Neural progenitor cell (in vitro differentiated cells): ENCODE results near the gene FUZ. TPM values are rescaled to one million over a fixed set of nuclear protein-coding genes. Genes with fewer than 3 reads are reported as not detected.

Experiments used
- DNase-seq: peaks from one replicate; pipeline ENCODE4 v3.0.0-alpha.2; 2016; ENCODE audit warnings: low spot score
- H2AFZ ChIP-seq: fragments of 200-600 bp; sonication (generic); replicated peaks from 2 replicates; pipeline ENCODE4 v1.6.1; 2016; ENCODE audit warnings: antibody characterized with exemption
- H3F3A ChIP-seq: fragments of 200-600 bp; sonication (generic); 2 replicates; pipeline ENCODE4 v1.6.1; 2016; ENCODE audit warnings: antibody characterized with exemption, low read depth
- H3K27ac ChIP-seq: fragments of 200-600 bp; sonication (generic); 2 replicates; pipeline ENCODE4 v1.5.1; 2016; ENCODE audit warnings: mild to moderate bottlenecking
- H3K27me3 ChIP-seq: fragments of 200-600 bp; sonication (generic); 2 replicates; pipeline ENCODE4 v1.6.1; 2016; ENCODE audit warnings: mild to moderate bottlenecking, moderate library complexity
- H3K36me3 ChIP-seq: fragments of 200-600 bp; sonication (generic); 2 replicates; pipeline ENCODE4 v1.5.1; 2016
- H3K4me1 ChIP-seq: fragments of 200-600 bp; sonication (generic); 2 replicates; pipeline ENCODE4 v1.6.1; 2016; ENCODE audit warnings: mixed run types
- H3K4me2 ChIP-seq: fragments of 200-600 bp; sonication (generic); 2 replicates; pipeline ENCODE4 v1.6.1; 2016
- H3K4me3 ChIP-seq: fragments of 200-600 bp; sonication (generic); 2 replicates; pipeline ENCODE4 v1.5.1; 2016
- H3K79me2 ChIP-seq: fragments of 200-600 bp; sonication (generic); 2 replicates; pipeline ENCODE4 v1.6.1; 2016; ENCODE audit warnings: low read depth
- H3K9ac ChIP-seq: fragments of 200-600 bp; sonication (generic); 2 replicates; pipeline ENCODE4 v1.6.1; 2016
- H3K9me3 ChIP-seq: fragments of 200-600 bp; sonication (generic); 2 replicates; pipeline ENCODE4 v1.5.1; 2016; ENCODE audit warnings: low read depth
- H4K20me1 ChIP-seq: fragments of 200-600 bp; sonication (generic); 2 replicates; pipeline ENCODE4 v1.6.1; 2016; ENCODE audit warnings: low read depth
- H3K27ac Mint-ChIP-seq: 3 replicates; pipeline ENCODE4 v1.8.0; 2021; ENCODE audit warnings: mixed read lengths
- H3K27me3 Mint-ChIP-seq: 2 replicates; pipeline ENCODE4 v1.8.0; 2022; ENCODE audit warnings: low read depth, mild to moderate bottlenecking, inconsistent platforms, moderate library complexity, mixed read lengths; ENCODE audit not compliant: insufficient read depth
- H3K36me3 Mint-ChIP-seq: 3 replicates; pipeline ENCODE4 v1.8.0; 2021; ENCODE audit warnings: mixed read lengths
- H3K4me1 Mint-ChIP-seq: 3 replicates; pipeline ENCODE4 v1.8.0; 2021; ENCODE audit warnings: mixed read lengths
- H3K4me3 Mint-ChIP-seq: 3 replicates; pipeline ENCODE4 v1.8.0; 2021; ENCODE audit warnings: mild to moderate bottlenecking, moderate library complexity, mixed read lengths
- H3K9me3 Mint-ChIP-seq: 3 replicates; pipeline ENCODE4 v1.8.0; 2020; ENCODE audit warnings: mixed read lengths
- CTCF ChIP-seq: fragments of 200-600 bp; sonication (generic); IDR thresholded peaks from 2 replicates; pipeline ENCODE4 v1.5.1; 2017; ENCODE audit warnings: antibody characterized with exemption, mild to moderate bottlenecking
- EZH2 ChIP-seq: fragments of 200-600 bp; sonication (generic); IDR thresholded peaks from 2 replicates; pipeline ENCODE4 v1.6.1; 2017; ENCODE audit warnings: antibody characterized with exemption, mild to moderate bottlenecking, moderate library complexity
- EZH2phosphoT487 ChIP-seq: fragments of 200-600 bp; sonication (generic); IDR thresholded peaks from 2 replicates; pipeline ENCODE4 v1.6.1; 2017; ENCODE audit warnings: antibody characterized with exemption
- total RNA-seq: library from RNA; depleted of rRNA; stranded (reverse); fragments of >200 nt; gene quantifications from 2 replicates; pipeline ENCODE4 v1.2.3, GENCODE V29; 2015; ENCODE audit warnings: low replicate concordance

The FUZ gene
- total RNA-seq, 1 donor from 2014 or later, result 24.6 TPM

GRCh38 chr19:49850221-49850486, 37.1 kb upstream of the FUZ start:
- Histone ChIP-seq H3K27ac (no peak overlapping the region), H3K36me3 (no peaks in the 10 kb centered on the region), H3K4me2 (peak overlapping the region; percentile 98), H3K4me3 (peak overlapping the region; percentile 88), H3K4me1 (peaks cover 12% of the 10 kb centered on the region), H4K20me1 (peaks cover 38% of the 10 kb centered on the region), H3K9me3 (no peaks in the 10 kb centered on the region), H3K27me3 (no peaks in the 10 kb centered on the region), H3K79me2 (peaks cover 60% of the 10 kb centered on the region), H3F3A (peaks cover 56% of the 10 kb centered on the region), H2AFZ (no peak overlapping the region), H3K9ac (no peak overlapping the region)
- no peak for DNase-seq
- no peak for TF ChIP-seq CTCF
- no peak for TF ChIP-seq EZH2
- TF ChIP-seq EZH2phosphoT487, result no peak
- Mint-ChIP-seq H3K27ac (peak overlapping the region; percentile 58), H3K27me3 (peaks cover 14% of the 10 kb centered on the region), H3K4me1 (peaks cover 22% of the 10 kb centered on the region), H3K9me3 (peaks cover 15% of the 10 kb centered on the region), H3K36me3 (peaks cover 28% of the 10 kb centered on the region), H3K4me3 (peak overlapping the region; percentile 90)

GRCh38 chr19:49849433-49850220, 36.5 kb upstream of the FUZ start:
- no peak overlapping the region for H3K9ac ChIP-seq

GRCh38 chr19:49848938-49849337, 35.8 kb upstream of the FUZ start:
- no peaks in the 10 kb centered on the region for H3K9me3 ChIP-seq
- peaks cover 12% of the 10 kb centered on the region for H3K4me1 ChIP-seq
- peaks cover 28% of the 10 kb centered on the region for H3K36me3 Mint-ChIP-seq
- peak overlapping the region; percentile 90 for H3K4me3 Mint-ChIP-seq
- no peak overlapping the region for H2AFZ ChIP-seq
- H3K27ac Mint-ChIP-seq, result no peak overlapping the region
- peaks cover 48% of the 10 kb centered on the region for H3K79me2 ChIP-seq
- no peak overlapping the region for H3K4me3 ChIP-seq
- no peak overlapping the region for H3K27ac ChIP-seq
- H3K9ac ChIP-seq, result no peak overlapping the region
- peaks cover 14% of the 10 kb centered on the region for H3K27me3 Mint-ChIP-seq
- H3K4me2 ChIP-seq, result no peak overlapping the region
- peaks cover 26% of the 10 kb centered on the region for H4K20me1 ChIP-seq
- H3F3A ChIP-seq, result peaks cover 47% of the 10 kb centered on the region
- peaks cover 15% of the 10 kb centered on the region for H3K9me3 Mint-ChIP-seq
- no peak for DNase-seq
- H3K27me3 ChIP-seq, result no peaks in the 10 kb centered on the region
- no peaks in the 10 kb centered on the region for H3K36me3 ChIP-seq
- TF ChIP-seq CTCF (no peak), EZH2phosphoT487 (no peak), EZH2 (no peak)
- peaks cover 22% of the 10 kb centered on the region for H3K4me1 Mint-ChIP-seq

More at GRCh38 chr19:49849433-49850220, 36.5 kb upstream of the FUZ start:
- peak overlapping the region; percentile 98 for H3K4me2 ChIP-seq
- H3K27ac Mint-ChIP-seq, result peak overlapping the region; percentile 58
- peaks cover 54% of the 10 kb centered on the region for H3K79me2 ChIP-seq
- H3K9me3 Mint-ChIP-seq, result peaks cover 15% of the 10 kb centered on the region
- H3K4me3 ChIP-seq, result peak overlapping the region; percentile 88
- H3K4me1 ChIP-seq, result peaks cover 12% of the 10 kb centered on the region
- H3K4me1 Mint-ChIP-seq, result peaks cover 22% of the 10 kb centered on the region
- H3K27ac ChIP-seq, result no peak overlapping the region
- TF ChIP-seq EZH2 (no peak), CTCF (no peak), EZH2phosphoT487 (no peak)
- H2AFZ ChIP-seq, result no peak overlapping the region
- peaks cover 14% of the 10 kb centered on the region for H3K27me3 Mint-ChIP-seq
- H3F3A ChIP-seq, result peaks cover 52% of the 10 kb centered on the region
- no peak for DNase-seq
- no peaks in the 10 kb centered on the region for H3K27me3 ChIP-seq
- peaks cover 33% of the 10 kb centered on the region for H4K20me1 ChIP-seq
- peak overlapping the region; percentile 90 for H3K4me3 Mint-ChIP-seq
- H3K9me3 ChIP-seq, result no peaks in the 10 kb centered on the region
- H3K36me3 ChIP-seq, result no peaks in the 10 kb centered on the region
- peaks cover 28% of the 10 kb centered on the region for H3K36me3 Mint-ChIP-seq
